CD4-positive, alpha-beta T cell treated with Interleukin-10 for 1 hour (primary cell): ENCODE data around the gene CD276.
"Not testable (repeated sequence)": the region's sequence is repeated elsewhere in the genome, so short reads cannot be mapped to it uniquely, and the experiment has no call there.

ENCODE experiments used
- DNase-seq: peaks from one replicate; pipeline ENCODE4 v3.0.0-alpha.2; 2020

CD276 gene

GRCh38 chr15:73685981-73686380 lies 1.8 kb downstream of the CD276 start:
- no peak for DNase-seq

GRCh38 chr15:73686781-73687256 lies 2.6 kb downstream of the CD276 start:
- DNase-seq: no peak

GRCh38 chr15:73687351-73687750 lies 3.2 kb downstream of the CD276 start:
- no peak for DNase-seq

- no peak for DNase-seq
Measured at GRCh38 chr15:73688455-73688854, 4.3 kb downstream of the CD276 start.

- no peak for DNase-seq
Measured at GRCh38 chr15:73691396-73691795, 7.2 kb downstream of the CD276 start.

- DNase-seq: no peak
Measured at GRCh38 chr15:73694419-73694818, 10.2 kb downstream of the CD276 start.

GRCh38 chr15:73695773-73696640 lies 11.8 kb downstream of the CD276 start:
- no peak for DNase-seq

- DNase-seq: no peak
Measured at GRCh38 chr15:73696641-73697001, 12.4 kb downstream of the CD276 start.

- peak; percentile 78 for DNase-seq
Measured at GRCh38 chr15:73697033-73697467, 12.9 kb downstream of the CD276 start.

GRCh38 chr15:73699249-73700040 lies 15.3 kb downstream of the CD276 start:
- DNase-seq: no peak

GRCh38 chr15:73700041-73700842 lies 16.1 kb downstream of the CD276 start:
- peak; percentile 79 for DNase-seq

GRCh38 chr15:73702311-73703239 lies 18.4 kb downstream of the CD276 start:
- not testable (repeated sequence) for DNase-seq

- DNase-seq: not testable (repeated sequence)
Measured at GRCh38 chr15:73703601-73704000, 19.4 kb downstream of the CD276 start.

GRCh38 chr15:73704142-73704868 lies 20.1 kb downstream of the CD276 start:
- not testable (repeated sequence) for DNase-seq

- DNase-seq: peak; percentile 65
Measured at GRCh38 chr15:73704869-73705645, 20.9 kb downstream of the CD276 start.

GRCh38 chr15:73708691-73709090 lies 24.5 kb downstream of the CD276 start:
- no peak for DNase-seq

- DNase-seq: no peak
Measured at GRCh38 chr15:73709241-73709640, 25.1 kb downstream of the CD276 start.

GRCh38 chr15:73709686-73710085 lies 25.5 kb downstream of the CD276 start:
- DNase-seq: no peak

- no peak for DNase-seq
Measured at GRCh38 chr15:73710321-73710720, 26.1 kb downstream of the CD276 start.

GRCh38 chr15:73711526-73711925 lies 27.3 kb downstream of the CD276 start:
- no peak for DNase-seq
